Panc1 (cell line): ENCODE measurements around the gene DTNBP1.

Experiments
- POLR2AphosphoS5 ChIP-seq: IDR thresholded peaks from 2 replicates; pipeline ENCODE4 v1.6.1; 2012; ENCODE audit warnings: mild to moderate bottlenecking, low read depth, low read length, moderate library complexity
- TCF7L2 ChIP-seq: IDR thresholded peaks from 2 replicates; pipeline ENCODE4 v1.6.1; 2011; ENCODE audit warnings: mild to moderate bottlenecking, low read depth, low read length, inconsistent platforms
- TF ChIP-seq, protein P1 (sequence below): fragments of 450-650 bp; IDR thresholded peaks from 2 replicates; pipeline ENCODE4 v1.5.1; 2017; ENCODE audit warnings: mild to moderate bottlenecking
- TF ChIP-seq, protein P2 (sequence below), 2 experiments: IDR thresholded peaks; 2 replicates each; pipeline ENCODE4 v1.6.1; 2011 to 2012; ENCODE audit warnings: low read depth in 2 of 2, control low read depth in 1 of 2, low read length in 1 of 2, mild to moderate bottlenecking in 1 of 2, moderate library complexity in 1 of 2; ENCODE audit not compliant: insufficient read depth in 1 of 2

DNA sequence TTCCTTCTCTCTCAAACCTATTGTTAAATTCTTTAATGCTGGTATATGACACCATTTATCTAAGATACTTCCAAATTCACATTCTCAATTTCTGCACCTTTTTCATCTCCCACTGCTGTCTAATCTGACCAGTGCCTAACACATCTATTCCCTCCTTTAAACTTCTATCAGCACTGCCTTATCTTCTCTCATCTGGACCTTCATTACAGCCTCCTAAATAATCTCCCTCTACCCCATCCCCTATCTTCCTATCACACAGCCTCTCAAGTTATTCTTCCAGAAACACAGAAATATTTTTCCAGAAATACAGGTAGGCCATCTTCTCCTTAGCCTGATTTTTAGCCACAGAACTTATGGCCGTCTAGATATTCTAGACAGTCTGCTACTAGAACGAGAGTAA lies 5.5 kb downstream of the DTNBP1 start:
- TF ChIP-seq, protein P1, sequence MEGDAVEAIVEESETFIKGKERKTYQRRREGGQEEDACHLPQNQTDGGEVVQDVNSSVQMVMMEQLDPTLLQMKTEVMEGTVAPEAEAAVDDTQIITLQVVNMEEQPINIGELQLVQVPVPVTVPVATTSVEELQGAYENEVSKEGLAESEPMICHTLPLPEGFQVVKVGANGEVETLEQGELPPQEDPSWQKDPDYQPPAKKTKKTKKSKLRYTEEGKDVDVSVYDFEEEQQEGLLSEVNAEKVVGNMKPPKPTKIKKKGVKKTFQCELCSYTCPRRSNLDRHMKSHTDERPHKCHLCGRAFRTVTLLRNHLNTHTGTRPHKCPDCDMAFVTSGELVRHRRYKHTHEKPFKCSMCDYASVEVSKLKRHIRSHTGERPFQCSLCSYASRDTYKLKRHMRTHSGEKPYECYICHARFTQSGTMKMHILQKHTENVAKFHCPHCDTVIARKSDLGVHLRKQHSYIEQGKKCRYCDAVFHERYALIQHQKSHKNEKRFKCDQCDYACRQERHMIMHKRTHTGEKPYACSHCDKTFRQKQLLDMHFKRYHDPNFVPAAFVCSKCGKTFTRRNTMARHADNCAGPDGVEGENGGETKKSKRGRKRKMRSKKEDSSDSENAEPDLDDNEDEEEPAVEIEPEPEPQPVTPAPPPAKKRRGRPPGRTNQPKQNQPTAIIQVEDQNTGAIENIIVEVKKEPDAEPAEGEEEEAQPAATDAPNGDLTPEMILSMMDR, result no peak
- TF ChIP-seq, protein P2, sequence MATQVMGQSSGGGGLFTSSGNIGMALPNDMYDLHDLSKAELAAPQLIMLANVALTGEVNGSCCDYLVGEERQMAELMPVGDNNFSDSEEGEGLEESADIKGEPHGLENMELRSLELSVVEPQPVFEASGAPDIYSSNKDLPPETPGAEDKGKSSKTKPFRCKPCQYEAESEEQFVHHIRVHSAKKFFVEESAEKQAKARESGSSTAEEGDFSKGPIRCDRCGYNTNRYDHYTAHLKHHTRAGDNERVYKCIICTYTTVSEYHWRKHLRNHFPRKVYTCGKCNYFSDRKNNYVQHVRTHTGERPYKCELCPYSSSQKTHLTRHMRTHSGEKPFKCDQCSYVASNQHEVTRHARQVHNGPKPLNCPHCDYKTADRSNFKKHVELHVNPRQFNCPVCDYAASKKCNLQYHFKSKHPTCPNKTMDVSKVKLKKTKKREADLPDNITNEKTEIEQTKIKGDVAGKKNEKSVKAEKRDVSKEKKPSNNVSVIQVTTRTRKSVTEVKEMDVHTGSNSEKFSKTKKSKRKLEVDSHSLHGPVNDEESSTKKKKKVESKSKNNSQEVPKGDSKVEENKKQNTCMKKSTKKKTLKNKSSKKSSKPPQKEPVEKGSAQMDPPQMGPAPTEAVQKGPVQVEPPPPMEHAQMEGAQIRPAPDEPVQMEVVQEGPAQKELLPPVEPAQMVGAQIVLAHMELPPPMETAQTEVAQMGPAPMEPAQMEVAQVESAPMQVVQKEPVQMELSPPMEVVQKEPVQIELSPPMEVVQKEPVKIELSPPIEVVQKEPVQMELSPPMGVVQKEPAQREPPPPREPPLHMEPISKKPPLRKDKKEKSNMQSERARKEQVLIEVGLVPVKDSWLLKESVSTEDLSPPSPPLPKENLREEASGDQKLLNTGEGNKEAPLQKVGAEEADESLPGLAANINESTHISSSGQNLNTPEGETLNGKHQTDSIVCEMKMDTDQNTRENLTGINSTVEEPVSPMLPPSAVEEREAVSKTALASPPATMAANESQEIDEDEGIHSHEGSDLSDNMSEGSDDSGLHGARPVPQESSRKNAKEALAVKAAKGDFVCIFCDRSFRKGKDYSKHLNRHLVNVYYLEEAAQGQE (IDR thresholded peaks at IDR 0.05; ENCODE audit: insufficient read depth in 1 of 2, low read depth in 2 of 2, low read length in 1 of 2), result no peak
- TF ChIP-seq POLR2AphosphoS5 (no peak), TCF7L2 (no peak)
